OCI-LY7 (cell line): ENCODE results near the gene ACSF2. TPM values are rescaled to one million over a fixed set of nuclear protein-coding genes. Genes with fewer than 3 reads are reported as not detected.

Experiments used
- BruUV-seq: library from RNA; stranded (reverse); fragments of 400-500 nt; replicated peaks from 2 replicates; lab custom pipeline; 2021; lab: Mats Ljungman, UMichigan
- CTCF ChIA-PET: fragments of 300-600 bp; sonication (Branson Sonifier 250); formaldehyde crosslinking; loops from one replicate; lab custom pipeline; 2022; ENCODE audit warnings: antibody characterized with exemption; ENCODE audit not compliant: unreplicated experiment; lab: Charles Lee
- POLR2A ChIA-PET: fragments of 300-600 bp; sonication (Branson Sonifier 250); formaldehyde crosslinking; loops from one replicate; lab custom pipeline; 2022; ENCODE audit warnings: antibody characterized with exemption; lab: Charles Lee
- DNase-seq: peaks from one replicate; pipeline ENCODE4 v3.0.0-alpha.2; 2015; ENCODE audit warnings: low spot score
- H2AFZ ChIP-seq: fragments of 200-600 bp; sonication (generic), shearing (Covaris generic); 2 replicates; pipeline ENCODE4 v1.6.1; 2014; ENCODE audit warnings: mild to moderate bottlenecking, antibody characterized with exemption, low read length, moderate library complexity
- H3K27ac ChIP-seq: fragments of 200-600 bp; sonication (generic); 2 replicates; pipeline ENCODE4 v1.5.1; 2014; ENCODE audit warnings: mixed run types, low read depth, mild to moderate bottlenecking, moderate library complexity, low read length, inconsistent platforms; ENCODE audit not compliant: poor library complexity, severe bottlenecking
- H3K36me3 ChIP-seq: fragments of 200-600 bp; sonication (generic); 2 replicates; pipeline ENCODE4 v1.6.1; 2014; ENCODE audit warnings: mild to moderate bottlenecking, antibody characterized with exemption, low read length, moderate library complexity, mixed read lengths; ENCODE audit not compliant: insufficient read depth
- H3K4me1 ChIP-seq: fragments of 200-600 bp; sonication (generic); 2 replicates; pipeline ENCODE4 v1.5.1; 2014; ENCODE audit warnings: mild to moderate bottlenecking, low read length; ENCODE audit not compliant: insufficient read depth, poor library complexity, severe bottlenecking
- H3K4me2 ChIP-seq: fragments of 200-600 bp; sonication (generic); 2 replicates; pipeline ENCODE4 v1.6.1; 2014; ENCODE audit warnings: mild to moderate bottlenecking, low read length
- H3K4me3 ChIP-seq: fragments of 200-600 bp; sonication (generic); 2 replicates; pipeline ENCODE4 v1.5.1; 2014; ENCODE audit warnings: mild to moderate bottlenecking, low read depth, low read length; ENCODE audit not compliant: poor library complexity, severe bottlenecking
- H3K79me2 ChIP-seq: fragments of 200-600 bp; sonication (generic); 2 replicates; pipeline ENCODE4 v1.6.1; 2016; ENCODE audit warnings: low read depth, mild to moderate bottlenecking, low read length, moderate library complexity, mixed read lengths; ENCODE audit not compliant: insufficient read depth
- H3K9me2 ChIP-seq: fragments of 200-600 bp; sonication (generic); 2 replicates; pipeline ENCODE4 v1.6.1; 2016; ENCODE audit warnings: mild to moderate bottlenecking, low read length, mixed read lengths; ENCODE audit not compliant: insufficient read depth
- H3K9me3 ChIP-seq: fragments of 200-600 bp; sonication (generic); 2 replicates; pipeline ENCODE4 v1.6.1; 2014; ENCODE audit warnings: mild to moderate bottlenecking, mixed run types, low read length, mixed read lengths
- H4K20me1 ChIP-seq: fragments of 200-600 bp; sonication (generic); 2 replicates; pipeline ENCODE4 v1.6.1; 2014; ENCODE audit warnings: mild to moderate bottlenecking, antibody characterized with exemption, low read length, moderate library complexity, mixed read lengths; ENCODE audit not compliant: insufficient read depth
- EZH2phosphoT487 ChIP-seq: fragments of 200-600 bp; sonication (generic); IDR thresholded peaks from 2 replicates; pipeline ENCODE4 v1.6.1; 2018; ENCODE audit warnings: low read depth, borderline replicate concordance, mild to moderate bottlenecking, mixed run types, antibody characterized with exemption, low read length, moderate library complexity, mixed read lengths
- intact Hi-C: fragments of 100-400 bp; cut with micrococcal nuclease; formaldehyde crosslinking; loops from one replicate; pipeline ENCODE4 v1.10.0; 2022; ENCODE audit not compliant: unreplicated experiment
- total RNA-seq, 2 experiments: library from RNA; depleted of rRNA in 1 of 2; stranded (reverse); fragments of >200 nt in 1 of 2; shearing (Covaris generic) in 1 of 2; gene quantifications; 2 replicates each; pipeline ENCODE4 v1.2.3, GENCODE V29; 2014 to 2022
- TF ChIP-seq, protein P1 (sequence below): fragments of 200-600 bp; sonication (generic); conservative IDR thresholded peaks from 2 replicates; pipeline ENCODE4 v1.5.1; 2014; ENCODE audit warnings: mild to moderate bottlenecking, antibody characterized with exemption, low read length, moderate library complexity, mixed read lengths

ACSF2 gene
- total RNA-seq, 2 experiments from 2014 or later: 38.6 to 42.7 TPM

DNA sequence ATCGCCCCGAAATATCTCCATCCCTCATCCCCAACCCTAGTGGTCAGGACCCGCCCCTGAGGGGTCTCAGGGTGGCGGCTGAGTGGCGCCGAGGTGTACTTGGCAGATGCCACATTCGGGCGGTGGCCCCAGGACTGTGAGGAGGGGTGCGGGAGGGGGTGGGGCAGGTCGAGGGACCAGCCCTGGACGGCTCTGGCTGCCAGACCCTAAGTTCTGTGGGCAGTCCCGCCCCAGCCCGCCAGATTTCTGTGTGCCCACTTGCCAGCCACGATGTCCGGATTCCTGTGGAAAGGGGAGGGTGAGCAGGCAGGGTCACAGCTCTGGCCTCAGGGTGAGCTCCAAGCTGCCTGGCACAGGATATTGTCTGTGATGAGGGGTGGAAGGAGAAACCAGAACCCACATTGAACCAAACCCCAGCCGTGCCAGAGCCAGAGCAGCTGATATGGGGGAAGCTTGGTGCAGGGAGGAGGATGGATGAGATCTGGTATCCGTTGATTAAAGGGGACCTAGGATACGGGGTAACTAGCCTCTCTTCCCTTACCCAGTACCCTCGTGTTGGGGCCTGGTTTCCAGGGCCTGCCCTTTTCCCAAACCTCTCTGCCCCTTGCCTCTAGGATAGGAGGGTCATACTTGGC lies 43.8 kb downstream of the ACSF2 start:
- H3K9me2 ChIP-seq: no peaks in the 10 kb centered on the region
- H3K36me3 ChIP-seq: no peaks in the 10 kb centered on the region
- ChIA-PET CTCF (interaction anchor here (1.6 kb wide), 1 partner anchor 72 kb away, joined by 4 read pairs; the partner anchor contains the start of gene LRRC59), POLR2A (no interaction called here)
- H3K79me2 ChIP-seq: no peaks in the 10 kb centered on the region
- BruUV-seq: no TSS peak
- no peak overlapping the region for H3K27ac ChIP-seq
- intact Hi-C loops: no loop called here
- peaks cover 3% of the 10 kb centered on the region for H3K4me1 ChIP-seq
- H4K20me1 ChIP-seq: no peaks in the 10 kb centered on the region
- no peaks in the 10 kb centered on the region for H3K9me3 ChIP-seq
- no peak overlapping the region for H3K4me2 ChIP-seq
- no peak overlapping the region for H2AFZ ChIP-seq
- no peak overlapping the region for H3K4me3 ChIP-seq
- DNase-seq: no peak
- no peak for TF ChIP-seq EZH2phosphoT487
- TF ChIP-seq, protein P1, sequence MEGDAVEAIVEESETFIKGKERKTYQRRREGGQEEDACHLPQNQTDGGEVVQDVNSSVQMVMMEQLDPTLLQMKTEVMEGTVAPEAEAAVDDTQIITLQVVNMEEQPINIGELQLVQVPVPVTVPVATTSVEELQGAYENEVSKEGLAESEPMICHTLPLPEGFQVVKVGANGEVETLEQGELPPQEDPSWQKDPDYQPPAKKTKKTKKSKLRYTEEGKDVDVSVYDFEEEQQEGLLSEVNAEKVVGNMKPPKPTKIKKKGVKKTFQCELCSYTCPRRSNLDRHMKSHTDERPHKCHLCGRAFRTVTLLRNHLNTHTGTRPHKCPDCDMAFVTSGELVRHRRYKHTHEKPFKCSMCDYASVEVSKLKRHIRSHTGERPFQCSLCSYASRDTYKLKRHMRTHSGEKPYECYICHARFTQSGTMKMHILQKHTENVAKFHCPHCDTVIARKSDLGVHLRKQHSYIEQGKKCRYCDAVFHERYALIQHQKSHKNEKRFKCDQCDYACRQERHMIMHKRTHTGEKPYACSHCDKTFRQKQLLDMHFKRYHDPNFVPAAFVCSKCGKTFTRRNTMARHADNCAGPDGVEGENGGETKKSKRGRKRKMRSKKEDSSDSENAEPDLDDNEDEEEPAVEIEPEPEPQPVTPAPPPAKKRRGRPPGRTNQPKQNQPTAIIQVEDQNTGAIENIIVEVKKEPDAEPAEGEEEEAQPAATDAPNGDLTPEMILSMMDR: no peak

DNA sequence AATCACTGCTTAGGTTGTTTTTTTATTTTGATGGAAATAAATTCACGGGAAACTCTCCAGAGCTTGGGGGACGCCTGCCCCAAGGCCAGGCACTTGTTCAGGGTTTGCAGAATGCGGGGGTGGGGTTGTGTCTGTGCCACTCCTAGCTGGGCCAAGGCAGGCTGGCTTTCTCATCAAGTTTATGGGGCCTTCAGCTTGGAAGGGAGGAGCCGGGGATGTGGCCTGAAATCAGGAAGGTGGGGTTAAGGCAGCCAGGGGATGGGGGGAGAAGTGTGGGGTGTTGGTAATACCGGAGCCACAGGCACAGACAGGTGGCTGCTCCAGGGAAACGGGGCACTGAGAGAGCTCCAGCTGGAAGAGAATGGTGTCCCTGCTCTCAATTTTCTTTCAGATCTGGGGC lies 44.4 kb downstream of the ACSF2 start:
- POLR2A ChIA-PET: no interaction called here
- Histone ChIP-seq H3K27ac (no peak overlapping the region), H3K9me2 (no peaks in the 10 kb centered on the region), H3K36me3 (no peaks in the 10 kb centered on the region), H3K4me2 (no peak overlapping the region), H3K4me3 (no peak overlapping the region), H3K4me1 (peaks cover 3% of the 10 kb centered on the region), H2AFZ (no peak overlapping the region), H3K9me3 (no peaks in the 10 kb centered on the region), H4K20me1 (no peaks in the 10 kb centered on the region), H3K79me2 (no peaks in the 10 kb centered on the region)
- no TSS peak for BruUV-seq
- no peak for TF ChIP-seq EZH2phosphoT487
- TF ChIP-seq, protein P1: no peak
- no peak for DNase-seq
- CTCF ChIA-PET: interaction anchor here (1.6 kb wide), 1 partner anchor 73 kb away, joined by 4 read pairs; the partner anchor contains the start of gene LRRC59
- intact Hi-C loops: no loop called here
